ENCODE data around the gene CPNE4.

Gene CPNE4

DNA sequence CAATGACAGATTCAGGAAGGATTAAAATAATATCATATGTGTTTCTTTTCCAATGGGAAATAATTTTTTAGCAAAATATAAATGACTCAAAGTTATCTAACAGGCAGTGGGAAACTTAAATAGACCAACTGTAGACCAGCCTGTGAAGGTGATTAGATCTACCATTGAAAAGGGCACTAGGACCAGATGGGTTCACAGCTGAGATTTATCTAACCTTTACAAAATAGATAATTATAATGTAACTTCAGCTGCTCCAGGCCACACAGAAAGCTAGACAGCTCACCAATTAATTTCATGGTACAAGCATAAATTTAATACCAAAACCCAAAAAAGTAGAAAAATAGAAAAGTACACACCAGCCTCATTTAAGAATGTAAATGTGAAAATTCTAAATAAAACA is 291.7 kb downstream of the CPNE4 start:
- no peak for DNase-seq (ENCODE audit: low read depth in 2 of 2, low spot score in 1 of 2)

DNA sequence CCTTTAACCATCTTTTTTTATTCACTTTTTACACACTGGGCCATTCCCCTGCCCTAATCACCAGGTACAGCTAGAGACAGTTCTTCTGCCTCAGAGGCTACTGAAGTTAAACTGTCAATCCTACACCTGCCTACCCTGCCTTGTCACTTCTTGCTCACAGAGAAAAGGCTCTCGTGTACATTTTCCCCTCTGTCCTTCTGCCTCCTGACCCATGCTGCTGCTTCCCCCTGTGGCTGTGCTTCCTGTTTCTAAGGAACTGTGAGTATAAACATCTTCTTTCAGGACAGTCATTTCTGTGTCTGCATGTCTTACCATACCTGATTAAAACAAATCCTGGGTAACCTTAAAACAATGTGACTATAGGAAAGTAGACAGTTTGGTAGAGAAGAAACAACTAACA is 295.6 kb downstream of the CPNE4 start:
- DNase-seq (ENCODE audit: low read depth in 2 of 2, low spot score in 1 of 2): no peak

- DNase-seq (ENCODE audit: low read depth in 2 of 2, low spot score in 1 of 2): no peak
Observed at GRCh38 chr3:131738095-131738494, 296.7 kb downstream of the CPNE4 start.

DNA sequence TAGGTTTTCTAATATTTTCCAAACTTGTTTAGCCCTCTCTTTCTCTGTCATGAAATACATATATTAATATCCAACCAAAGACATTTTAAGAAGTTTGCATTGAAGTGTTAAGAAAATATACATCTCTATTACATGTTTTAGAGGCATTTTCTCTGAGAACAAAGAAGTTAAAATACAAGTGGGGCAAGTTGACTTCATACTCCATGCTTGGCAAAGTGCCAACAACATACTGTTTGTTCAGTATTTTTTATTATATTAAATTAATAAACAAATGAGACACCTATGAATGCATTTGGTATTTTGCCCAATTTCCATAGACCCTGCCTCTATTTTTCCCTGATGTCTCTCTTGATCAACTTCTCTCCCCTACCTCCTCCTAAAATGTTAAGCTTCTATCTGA is 299.3 kb downstream of the CPNE4 start:
- DNase-seq (ENCODE audit: low read depth in 2 of 2, low spot score in 1 of 2): no peak

GRCh38 chr3:131735116-131735515 is 299.7 kb downstream of the CPNE4 start:
- no peak for DNase-seq (ENCODE audit: low read depth in 2 of 2, low spot score in 1 of 2)

- DNase-seq (ENCODE audit: low read depth in 2 of 2, low spot score in 1 of 2): no peak
Observed at GRCh38 chr3:131733086-131733841, 301.6 kb downstream of the CPNE4 start.

DNA sequence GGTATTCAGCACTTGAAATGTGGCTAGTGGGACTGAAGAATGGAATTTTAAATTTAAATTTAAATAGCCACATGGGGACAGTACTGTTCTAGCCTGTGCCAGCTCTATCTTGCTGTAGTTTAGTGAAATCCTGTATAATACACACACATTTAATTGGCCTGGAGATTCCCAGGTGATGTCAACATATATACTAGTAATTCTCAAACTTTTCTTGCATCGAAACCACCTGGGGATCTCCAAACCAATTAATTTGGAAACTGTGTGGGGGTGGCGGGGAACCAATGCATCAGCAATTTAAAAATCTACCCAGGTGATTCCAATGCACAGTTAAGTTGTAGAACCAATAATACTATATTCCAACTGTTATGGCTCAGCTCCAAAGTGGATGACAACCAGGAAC is 303.1 kb downstream of the CPNE4 start:
- no peak for DNase-seq (ENCODE audit: low read depth in 2 of 2, low spot score in 1 of 2)

DNA sequence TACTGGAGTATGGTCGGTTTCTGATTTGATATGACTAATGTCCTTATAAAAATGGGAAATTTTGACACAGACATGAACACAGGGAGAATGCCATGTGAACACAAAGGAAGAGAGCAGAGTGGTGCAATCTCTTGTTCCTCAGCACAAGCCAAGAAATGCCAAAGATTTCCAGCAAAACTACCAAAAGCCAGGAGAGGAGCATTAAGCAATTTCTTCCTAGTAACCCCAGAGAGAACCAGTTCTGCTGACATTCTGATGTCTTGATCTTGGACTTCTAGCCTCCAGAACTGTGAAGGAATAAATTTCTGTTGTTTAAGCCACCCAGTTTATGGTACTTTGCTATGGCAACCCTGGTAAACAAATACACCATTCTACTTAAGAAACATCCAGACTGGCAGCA is 304.2 kb downstream of the CPNE4 start:
- no peak for DNase-seq (ENCODE audit: low read depth in 2 of 2, low spot score in 1 of 2)

- no peak for DNase-seq (ENCODE audit: low read depth in 2 of 2, low spot score in 1 of 2)
Observed at GRCh38 chr3:131729643-131730017, 305.2 kb downstream of the CPNE4 start.

DNA sequence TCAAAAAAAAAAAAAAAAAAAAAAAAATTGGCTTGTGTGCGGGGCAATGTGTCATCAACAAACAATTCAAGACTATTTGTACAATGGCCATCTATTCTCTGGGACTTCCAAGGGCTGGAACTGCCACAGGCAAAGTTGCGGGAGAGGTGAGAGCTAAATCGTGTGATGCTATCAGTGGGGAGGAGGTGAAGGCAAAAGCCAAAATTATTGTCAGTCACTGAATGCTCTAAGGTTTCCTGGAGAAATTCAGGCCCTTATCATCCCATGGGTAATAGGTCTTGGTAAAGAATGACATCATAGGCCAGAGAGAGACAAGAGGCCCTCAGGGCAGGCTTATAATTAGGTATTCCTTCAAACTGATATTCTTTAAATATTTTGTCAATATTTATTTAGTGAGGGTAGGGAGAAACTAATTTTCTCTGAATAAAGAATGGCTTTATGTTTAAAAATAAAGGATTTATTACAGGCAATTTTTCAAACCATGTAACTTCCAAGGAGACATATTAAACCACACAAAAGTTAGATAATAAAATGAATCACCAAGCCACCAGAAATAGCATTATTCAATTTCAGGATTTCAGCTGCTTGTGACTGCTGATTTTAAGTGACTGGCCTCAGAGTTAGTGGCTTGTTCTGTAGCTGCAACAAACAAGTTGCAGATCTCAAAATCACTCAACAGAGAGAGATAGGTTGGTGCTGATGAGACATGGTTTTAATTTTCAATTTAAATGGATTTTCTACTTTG is 305.7 kb downstream of the CPNE4 start:
- DNase-seq (ENCODE audit: low read depth in 2 of 2, low spot score in 1 of 2): no peak

DNA sequence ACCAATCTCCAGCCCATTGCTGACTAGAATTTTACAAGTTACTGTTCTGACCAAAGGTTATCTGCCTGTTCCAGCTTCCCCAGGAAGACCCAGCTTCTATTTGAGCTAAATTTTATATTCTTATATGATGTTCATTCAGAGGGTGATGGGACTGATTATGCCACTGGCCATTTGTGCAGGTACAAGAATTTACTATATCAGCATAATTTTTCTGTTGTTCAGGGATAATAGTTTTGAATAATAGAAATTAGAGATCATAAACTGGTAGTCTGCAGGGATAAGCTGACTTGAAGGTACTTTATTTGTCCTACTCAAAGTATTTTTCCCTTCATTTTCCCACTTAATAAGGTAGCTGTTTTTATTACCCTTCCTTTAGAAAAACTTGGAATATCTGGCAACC is 309.4 kb downstream of the CPNE4 start:
- DNase-seq (ENCODE audit: low read depth in 2 of 2, low spot score in 1 of 2): no peak

- DNase-seq (ENCODE audit: low read depth in 2 of 2, low spot score in 1 of 2): no peak
Observed at GRCh38 chr3:131723343-131723742, 311.5 kb downstream of the CPNE4 start.

GRCh38 chr3:131717493-131717892 is 317.3 kb downstream of the CPNE4 start:
- no peak for DNase-seq (ENCODE audit: low read depth in 2 of 2, low spot score in 1 of 2)

- no peak for DNase-seq (ENCODE audit: low read depth in 2 of 2, low spot score in 1 of 2)
Observed at GRCh38 chr3:131716943-131717342, 317.9 kb downstream of the CPNE4 start.

DNA sequence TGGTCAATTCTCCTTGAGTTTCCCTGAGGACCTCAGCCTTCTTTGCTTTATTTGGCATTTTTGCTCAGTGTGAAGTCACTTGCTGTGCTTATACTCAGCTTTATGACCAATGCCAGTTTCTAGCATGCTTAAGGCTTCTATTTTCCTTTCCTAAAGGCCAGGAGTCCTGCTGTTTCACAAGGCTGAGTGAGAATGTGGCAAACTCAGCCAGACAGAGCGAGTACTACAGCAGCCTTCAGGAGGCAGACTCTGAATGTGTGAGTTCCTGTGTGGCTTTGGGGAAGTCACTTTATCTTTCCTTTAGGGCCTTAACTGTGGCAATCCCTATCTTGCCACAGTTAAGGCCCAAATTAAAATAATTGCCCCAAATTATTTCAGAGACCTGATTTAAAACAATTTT is 318.8 kb downstream of the CPNE4 start:
- no peak for DNase-seq (ENCODE audit: low read depth in 2 of 2, low spot score in 1 of 2)

- DNase-seq (ENCODE audit: low read depth in 2 of 2, low spot score in 1 of 2): no peak
Observed at GRCh38 chr3:131714585-131715220, 320.1 kb downstream of the CPNE4 start.

GRCh38 chr3:131713416-131714123 is 321.2 kb downstream of the CPNE4 start:
- no peak for DNase-seq (ENCODE audit: low read depth in 2 of 2, low spot score in 1 of 2)

- no peak for DNase-seq (ENCODE audit: low read depth in 2 of 2, low spot score in 1 of 2)
Observed at GRCh38 chr3:131712662-131713061, 322.2 kb downstream of the CPNE4 start.

- DNase-seq (ENCODE audit: low read depth in 2 of 2, low spot score in 1 of 2): no peak
Observed at GRCh38 chr3:131711114-131711768, 323.6 kb downstream of the CPNE4 start.

GRCh38 chr3:131708241-131708640 is 326.6 kb downstream of the CPNE4 start:
- no peak for DNase-seq (ENCODE audit: low read depth in 2 of 2, low spot score in 1 of 2)

DNA sequence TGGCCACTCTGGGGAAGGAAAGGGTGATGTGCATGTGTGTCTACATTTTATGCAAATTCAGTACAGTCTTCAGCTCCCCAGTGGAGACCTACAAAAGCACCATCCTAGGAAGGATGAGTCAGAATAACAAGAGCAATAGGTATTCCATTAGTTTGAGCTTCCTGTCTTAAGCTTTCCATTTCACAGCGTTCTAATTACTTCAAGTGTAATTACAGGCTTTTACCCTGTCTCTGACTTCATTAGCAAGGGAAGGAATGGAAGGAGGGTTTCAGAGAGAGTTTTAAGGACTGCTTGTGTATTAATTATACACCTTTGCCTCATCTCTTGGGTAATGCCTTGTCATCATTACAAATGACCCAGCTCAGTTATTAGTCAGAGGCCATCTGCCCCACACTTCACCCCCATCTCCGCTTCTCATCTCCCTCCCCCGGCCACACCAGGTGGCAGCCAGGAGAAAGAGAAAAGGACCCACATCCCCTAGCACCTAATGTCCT is 329.2 kb downstream of the CPNE4 start:
- DNase-seq (ENCODE audit: low read depth in 2 of 2, low spot score in 1 of 2): no peak

Measured in stimulated activated CD8-positive, alpha-beta memory T cell treated with anti-CD3 and anti-CD28 coated beads, Interleukin-4, amount 100 ng/mL, for 4 hours (primary cell).